Neural progenitor cell (in vitro differentiated cells): ENCODE results near the gene BAG1.

ENCODE experiments used
- CTCF ChIP-seq: fragments of 200-600 bp; sonication (generic); IDR thresholded peaks from 2 replicates; pipeline ENCODE4 v1.5.1; 2017; ENCODE audit warnings: antibody characterized with exemption, mild to moderate bottlenecking
- EZH2 ChIP-seq: fragments of 200-600 bp; sonication (generic); IDR thresholded peaks from 2 replicates; pipeline ENCODE4 v1.6.1; 2017; ENCODE audit warnings: antibody characterized with exemption, mild to moderate bottlenecking, moderate library complexity

- TF ChIP-seq CTCF (no peak), EZH2 (no peak)
Observed at GRCh38 chr9:33255014-33255413, 9.5 kb downstream of the BAG1 start.
